Measurements from ENCODE around the gene MYO1C.
"Not testable (repeated sequence)": the region's sequence is repeated elsewhere in the genome, so short reads cannot be mapped to it uniquely, and the experiment has no call there.

The MYO1C gene

DNA sequence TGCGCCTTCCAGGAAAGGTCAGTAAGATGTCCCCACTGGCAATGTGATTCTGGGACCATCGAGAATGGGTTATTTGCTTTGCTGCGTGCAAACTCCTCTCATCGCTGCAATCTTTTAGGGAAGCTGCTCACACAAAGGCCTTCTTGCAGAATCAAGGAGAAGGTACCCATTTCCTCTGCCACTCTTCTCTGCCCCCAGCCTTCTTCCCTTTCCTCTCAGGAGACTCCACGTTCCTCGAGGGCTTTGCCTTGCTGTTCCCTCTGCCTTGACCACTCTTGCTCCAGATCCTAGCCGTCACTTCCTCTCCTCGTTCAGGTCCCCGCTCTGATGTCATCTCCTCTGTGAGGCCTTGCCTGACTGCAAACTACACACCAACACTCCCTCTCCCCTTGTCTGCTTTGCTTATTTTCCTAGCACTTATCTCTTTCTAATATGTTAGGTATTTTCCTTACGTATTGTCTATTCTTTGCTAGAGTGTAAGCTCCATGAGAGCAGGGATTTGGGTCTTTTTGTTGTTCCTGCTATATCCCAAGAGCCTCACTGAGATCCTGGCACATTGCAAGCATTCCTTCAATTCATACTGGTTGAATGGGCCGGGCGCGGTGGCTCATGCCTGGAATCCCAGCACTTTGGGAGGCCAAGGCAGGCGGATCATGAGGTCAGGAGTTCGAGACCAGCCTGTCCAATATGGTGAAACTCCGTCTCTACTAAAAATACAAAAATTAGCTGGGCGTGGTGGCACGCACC is 31.1 kb downstream of the MYO1C start:
- DNase-seq: no peak

DNA sequence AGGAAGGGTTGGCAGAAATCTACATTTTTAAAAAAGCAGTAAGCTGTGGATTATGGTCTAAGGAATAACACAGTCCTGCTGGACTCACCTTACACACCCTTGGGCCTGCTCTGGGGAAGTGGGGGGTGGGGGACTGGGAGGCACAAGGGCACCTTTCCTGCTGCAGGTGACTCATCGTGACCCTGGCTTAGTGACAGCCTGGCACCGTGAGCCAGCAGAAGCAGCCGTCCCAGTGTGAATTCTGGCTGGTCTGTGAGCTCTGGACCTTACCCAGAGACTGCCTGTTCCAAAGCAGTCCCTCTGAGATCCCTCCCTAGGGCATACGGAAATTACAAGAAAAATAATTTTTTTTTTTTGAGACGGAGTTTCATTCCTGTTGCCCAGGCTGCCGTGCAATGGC is 32.3 kb downstream of the MYO1C start:
- no peak for DNase-seq

DNA sequence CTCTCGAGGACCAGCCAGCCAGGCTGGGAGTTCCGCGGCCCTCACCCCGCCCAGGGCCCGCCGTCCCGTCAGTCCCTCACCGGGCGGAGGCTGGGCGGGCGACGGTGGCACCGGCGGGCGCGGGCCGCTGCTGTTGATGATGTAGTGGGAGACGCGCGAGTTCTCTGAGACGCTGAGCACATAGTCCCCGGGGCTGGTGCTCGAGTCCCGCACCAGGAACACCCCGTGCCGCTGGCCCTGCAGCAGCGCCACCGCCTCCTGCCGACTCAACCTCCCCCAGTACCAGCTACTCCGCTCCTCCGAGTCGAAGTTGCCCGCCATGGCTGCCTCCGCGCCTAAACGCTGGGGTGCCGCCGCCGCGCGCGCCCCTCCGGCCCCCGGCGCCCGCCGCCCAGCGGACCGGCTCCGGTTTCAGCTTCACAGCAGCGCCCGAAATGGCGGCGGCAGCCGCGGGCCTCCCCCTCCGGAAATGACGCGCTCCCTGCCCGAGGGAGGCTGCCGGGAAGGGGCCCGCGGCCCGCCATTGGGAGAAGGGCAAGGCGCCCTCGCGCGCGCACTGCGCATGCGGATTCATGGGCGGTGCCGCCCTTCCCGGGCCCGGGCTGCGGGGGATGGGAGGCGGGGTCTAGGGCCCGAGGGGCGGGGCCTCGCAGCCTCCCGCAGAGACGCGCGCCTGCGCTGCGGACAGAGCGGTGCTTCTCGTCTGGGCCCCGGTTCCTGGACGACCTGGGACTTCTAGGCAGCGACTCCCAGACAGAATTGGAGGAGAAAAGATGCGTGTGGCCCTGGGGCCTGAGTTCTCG is 36.5 kb downstream of the MYO1C start, which contains the start of gene CRK:
CRK (minus strand) TSS at position 436 of the 803 bp plus-strand sequence; CDS start at position 321, 115 bp downstream.
- peak; percentile 93 for DNase-seq

DNA sequence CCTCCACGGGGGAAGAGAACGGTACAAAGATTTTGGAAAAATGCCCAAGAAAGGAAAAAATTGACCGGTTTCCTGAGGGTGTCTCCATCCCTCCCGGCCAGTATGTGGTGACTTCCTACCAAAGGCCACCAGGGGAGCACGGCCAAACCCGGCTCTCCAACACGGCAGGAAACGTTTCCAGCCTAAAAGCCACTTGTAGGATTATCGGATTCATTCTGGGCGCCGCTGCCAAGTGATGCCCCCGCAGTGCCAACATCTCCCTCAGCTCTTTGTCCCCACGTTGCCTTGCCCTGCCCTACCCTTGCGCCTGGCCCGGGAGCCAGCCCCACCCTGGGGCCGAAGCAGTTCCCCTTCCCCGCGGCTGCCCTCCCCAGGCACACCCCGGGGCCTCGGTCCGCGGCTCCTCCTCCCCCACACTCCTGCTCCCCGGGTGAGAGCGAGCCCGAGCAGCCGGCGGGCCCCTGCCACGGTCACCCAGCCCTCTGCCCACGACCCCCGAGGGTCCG is 37.1 kb downstream of the MYO1C start:
- DNase-seq: peak; percentile 38

DNA sequence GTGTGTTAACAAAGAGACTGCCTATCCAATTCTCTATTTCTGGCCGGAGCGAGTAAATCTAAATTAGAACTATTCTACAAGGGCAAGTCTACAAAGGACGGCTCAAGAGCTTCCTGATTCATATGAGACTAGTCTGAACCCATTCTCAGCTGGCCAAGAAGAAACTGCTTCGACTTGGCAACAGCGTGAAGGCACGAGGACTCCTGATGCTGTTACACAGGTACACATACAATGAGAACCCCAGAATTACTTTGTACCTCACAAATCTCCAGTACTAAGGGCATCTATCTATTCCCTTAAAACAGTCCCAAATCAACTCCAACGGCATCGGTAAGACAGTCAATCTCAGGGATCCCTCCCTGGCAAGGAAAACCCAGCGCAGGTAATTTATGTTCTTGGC is 37.9 kb downstream of the MYO1C start:
- no peak for DNase-seq

DNA sequence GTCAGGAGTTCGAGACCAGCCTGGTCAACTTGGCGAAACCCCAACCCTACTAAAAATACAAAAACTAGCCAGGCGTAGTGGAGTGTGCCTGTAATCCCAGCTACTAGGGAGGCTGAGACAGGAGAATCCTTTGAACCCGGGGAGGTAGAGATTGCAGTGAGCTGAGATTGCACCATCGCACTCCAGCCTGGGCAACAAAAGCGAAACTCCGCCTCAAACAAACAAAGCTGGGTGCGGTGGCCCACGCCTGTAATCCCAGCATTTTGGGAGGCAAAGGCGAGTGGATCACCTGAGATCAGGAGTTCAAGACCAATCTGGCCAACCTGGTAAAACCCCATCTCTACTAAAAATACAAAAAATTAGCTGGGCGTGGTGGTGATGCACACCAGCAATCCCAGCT is 38.8 kb downstream of the MYO1C start:
- DNase-seq: not testable (repeated sequence)

DNA sequence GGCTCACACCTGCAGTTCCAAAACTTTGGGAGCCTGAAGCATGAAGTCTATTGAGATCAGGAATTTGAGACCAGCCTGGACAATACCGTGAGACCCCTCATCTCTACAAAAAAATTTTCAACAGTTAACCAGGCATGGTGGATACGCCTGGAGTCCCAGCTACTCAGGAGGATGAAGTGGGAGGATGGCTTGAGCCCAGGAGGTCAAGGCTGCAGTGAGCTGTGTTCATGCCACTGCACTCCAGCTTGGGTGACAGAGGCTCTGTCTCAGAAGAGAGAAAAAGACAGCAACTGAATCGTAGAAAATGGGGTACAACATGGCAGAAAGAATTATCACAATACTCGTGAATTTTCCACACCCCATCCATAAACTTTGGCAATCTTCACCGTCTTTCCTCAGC is 39.6 kb downstream of the MYO1C start:
- DNase-seq: no peak

DNA sequence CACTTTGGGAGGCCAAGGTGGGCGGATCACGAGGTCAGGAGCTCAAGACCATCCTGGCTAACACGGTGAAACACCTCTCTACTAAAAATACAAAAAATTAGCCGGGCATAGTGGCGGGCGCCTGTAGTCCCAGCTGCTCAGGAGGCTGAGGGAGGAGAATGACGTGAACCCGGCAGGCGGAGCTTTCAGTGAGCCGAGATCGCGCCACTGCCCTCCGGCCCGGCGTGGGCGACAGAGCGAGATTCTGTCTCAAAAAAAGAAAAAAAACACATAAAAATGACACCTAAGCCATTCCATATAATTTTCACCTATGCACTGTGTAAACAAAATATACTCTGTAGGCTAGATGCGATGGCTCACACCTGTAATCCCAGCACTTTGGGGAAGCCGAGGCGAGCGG is 42.2 kb downstream of the MYO1C start:
- not testable (repeated sequence) for DNase-seq

DNA sequence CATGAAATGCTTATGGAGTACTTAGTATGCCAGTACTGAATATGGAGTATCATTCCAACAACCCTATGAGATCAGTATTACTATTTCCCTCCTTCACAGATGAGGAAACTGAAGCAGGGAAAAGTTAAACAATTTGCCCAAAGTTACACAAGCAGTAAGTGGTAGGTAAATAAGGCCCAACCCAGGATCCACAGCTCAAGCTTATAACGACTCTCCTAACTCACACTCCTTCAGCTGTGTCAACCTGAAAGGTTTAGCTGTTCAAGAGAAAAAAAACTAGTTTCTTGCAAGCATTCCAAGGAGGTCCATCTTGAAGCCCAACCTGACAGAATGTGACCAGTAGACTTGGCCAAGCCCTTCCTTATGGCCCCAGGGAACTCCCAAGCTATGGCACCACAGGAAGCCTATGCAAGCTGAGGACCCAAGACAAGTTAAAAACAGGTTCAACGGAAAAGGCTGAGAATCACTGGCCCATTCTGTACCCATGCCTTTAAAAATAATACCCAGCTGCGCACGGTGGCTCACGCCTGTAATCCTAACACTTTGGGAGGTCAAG is 43.0 kb downstream of the MYO1C start:
- no peak for DNase-seq

DNA sequence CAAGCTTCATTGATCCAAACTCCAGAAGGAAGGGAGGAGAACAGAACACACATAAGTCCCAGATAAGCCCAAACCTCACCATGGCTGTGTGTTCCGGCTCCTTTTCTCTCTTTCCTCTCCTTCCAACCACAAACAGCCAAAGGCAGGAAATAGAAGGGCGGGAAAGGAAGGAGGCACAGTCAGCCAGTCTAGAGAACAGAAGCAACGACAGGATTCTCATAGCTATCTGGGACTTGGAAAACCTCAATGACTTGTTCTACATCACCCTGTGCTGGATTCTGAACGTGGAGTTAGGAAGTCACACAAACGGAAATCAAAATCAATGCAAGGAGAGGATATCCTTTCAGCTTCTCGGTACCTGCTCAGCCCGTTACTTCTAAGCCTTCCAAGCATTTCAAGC is 45.4 kb downstream of the MYO1C start:
- DNase-seq: no peak

DNA sequence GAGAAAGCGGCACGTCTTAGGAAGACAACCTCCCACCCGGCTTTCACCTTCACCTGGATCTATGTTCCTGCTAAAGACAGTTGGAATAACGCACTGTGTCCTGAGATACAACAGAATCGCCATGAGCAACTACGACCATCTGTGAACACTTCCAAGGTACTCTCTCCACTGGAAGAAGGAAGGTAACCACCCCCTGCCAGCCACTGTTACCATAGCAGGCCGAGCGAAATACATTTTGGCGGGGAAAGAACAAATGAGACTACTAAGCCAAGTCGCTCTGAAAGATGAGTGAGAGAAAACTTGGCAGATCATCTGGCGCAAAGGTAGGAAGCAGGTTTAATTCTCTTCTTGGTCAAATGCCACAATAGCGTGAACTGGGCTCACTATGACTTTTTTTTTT is 46.3 kb downstream of the MYO1C start:
- DNase-seq: no peak

DNA sequence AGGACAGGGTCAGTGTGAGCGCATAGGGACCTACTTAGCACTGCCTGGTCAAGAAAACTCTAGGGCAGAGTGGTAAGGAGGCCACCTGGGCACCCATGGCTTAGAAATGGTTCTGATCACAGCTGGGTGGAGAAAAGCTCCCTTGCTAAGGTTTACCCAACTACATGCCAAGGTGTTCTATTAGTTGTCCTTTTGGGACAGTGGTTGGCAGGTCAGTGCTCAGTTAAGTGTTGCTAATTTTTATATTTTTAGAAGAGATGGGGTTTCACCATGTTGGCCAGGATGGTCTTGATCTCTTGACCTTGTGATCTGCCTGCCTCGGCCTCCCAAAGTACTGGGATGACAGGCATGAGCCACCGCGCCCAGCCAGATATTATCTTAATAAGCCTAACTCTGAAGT is 46.8 kb downstream of the MYO1C start:
- DNase-seq: not testable (repeated sequence)

DNA sequence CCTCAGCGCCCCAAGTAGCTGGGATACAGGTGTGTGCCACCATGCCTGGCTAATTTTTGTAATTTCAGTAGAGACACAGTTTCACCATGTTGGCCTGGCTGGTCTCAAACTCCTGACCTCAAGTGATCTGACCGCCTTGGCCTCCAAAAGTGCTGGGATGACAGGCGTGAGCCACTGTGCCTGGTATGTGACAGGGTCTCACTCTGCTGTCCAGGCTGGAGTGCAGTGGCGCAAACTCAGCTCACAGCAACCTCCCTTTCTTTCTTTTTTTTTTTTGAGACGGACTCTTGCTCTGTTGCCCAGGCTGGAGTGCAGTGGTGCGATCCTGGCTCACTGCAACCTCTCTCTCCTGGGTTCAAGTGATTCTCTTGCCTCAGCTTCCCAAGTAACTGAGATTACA is 49.8 kb downstream of the MYO1C start:
- DNase-seq: not testable (repeated sequence)

DNA sequence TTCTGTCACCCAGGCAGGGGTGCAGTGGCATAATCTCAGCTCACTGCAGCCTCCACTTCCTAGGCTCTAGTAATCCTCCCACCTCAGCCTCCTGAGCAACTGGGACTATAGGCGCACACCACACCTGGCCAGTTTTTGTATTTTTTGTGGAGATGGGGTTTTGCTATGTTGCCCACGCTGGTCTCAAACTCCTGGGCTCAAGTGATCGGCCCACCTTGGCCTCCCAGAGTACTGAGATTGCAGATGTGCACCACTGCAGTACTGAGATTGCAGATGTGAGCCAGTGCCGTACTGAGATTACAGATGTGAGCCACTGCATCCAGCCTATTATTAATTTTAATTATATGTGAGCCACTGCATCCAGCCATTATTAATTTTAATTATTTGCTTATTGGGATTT is 50.3 kb downstream of the MYO1C start:
- DNase-seq: no peak

DNA sequence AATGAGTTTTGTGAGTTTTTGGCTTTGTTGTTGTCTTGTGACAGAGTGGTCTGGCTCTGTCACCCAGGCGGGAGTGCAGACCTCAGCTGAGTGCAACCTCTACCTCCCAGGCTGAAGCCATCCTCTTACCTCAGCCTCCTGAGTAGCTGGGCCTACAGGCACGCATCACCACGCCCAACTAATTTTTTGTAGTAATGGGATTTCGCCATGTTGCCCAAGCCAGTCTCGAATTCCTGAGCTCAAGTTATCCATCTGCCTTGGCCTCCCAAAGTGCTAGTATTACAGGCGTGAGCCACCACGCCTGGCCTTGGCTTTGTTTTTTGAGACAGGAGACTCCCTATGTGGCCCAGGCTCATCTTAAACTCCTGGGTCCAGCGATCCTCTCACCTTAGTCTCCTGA is 51.6 kb downstream of the MYO1C start:
- no peak for DNase-seq

DNA sequence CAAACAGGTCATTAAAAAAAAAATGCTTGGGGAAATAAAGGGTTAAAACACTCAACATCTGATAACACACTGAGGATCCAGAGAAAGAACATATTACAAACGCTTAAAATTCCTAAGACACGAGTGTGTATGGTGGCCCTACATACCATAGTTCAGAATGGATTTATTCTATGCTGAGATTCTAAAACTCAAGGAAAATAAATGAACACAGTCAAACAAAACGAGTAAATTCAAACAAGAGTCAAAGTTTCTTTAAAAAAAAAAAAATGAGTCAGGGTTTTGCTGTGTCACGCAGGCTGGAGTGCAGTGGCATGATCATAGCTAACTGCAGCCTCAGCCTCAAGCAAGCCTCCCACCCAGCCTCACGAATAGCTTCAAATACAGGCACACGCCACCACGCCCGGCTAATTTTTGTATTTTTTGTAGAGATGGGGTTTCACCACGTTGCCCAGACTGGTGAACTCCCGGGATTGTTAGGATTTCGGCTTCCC is 53.8 kb downstream of the MYO1C start:
- no peak for DNase-seq

DNA sequence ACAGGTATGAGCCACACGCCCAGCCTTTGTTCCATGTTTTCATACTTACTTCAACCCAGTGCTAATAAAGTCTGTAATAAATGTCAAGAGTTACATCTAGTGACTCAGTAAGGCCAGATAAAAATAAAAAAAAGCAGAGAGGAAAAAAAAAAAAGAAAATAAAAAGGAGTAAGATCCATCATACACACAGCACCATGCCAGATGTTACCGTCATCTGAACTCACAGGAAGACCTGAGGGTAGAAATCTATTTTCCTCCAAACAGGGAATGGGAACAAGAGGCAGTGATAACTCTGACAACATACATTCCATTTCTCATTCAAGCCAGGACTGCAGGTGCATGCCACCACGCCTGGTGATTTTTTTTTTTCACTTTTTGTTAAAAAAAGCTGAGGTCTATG is 57.2 kb downstream of the MYO1C start:
- DNase-seq: no peak

DNA sequence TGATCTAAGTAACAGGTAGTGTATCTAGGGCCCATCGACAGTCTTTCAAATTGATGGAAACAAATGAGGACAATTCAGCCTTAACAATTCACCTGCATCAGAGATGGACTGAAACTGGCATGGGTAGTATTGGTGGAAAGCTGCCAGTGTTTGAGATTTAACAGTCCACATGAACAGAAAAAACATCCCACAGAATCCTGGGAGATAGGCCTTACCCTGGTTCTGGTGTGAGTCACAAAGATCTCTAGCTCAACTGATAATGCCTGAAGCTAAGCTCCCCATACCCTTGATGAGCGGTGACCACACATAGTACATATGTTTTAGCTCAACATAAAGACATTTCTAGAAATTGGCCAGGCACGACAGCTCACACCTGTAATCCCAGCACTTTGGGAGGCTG is 58.3 kb downstream of the MYO1C start:
- no peak for DNase-seq

DNA sequence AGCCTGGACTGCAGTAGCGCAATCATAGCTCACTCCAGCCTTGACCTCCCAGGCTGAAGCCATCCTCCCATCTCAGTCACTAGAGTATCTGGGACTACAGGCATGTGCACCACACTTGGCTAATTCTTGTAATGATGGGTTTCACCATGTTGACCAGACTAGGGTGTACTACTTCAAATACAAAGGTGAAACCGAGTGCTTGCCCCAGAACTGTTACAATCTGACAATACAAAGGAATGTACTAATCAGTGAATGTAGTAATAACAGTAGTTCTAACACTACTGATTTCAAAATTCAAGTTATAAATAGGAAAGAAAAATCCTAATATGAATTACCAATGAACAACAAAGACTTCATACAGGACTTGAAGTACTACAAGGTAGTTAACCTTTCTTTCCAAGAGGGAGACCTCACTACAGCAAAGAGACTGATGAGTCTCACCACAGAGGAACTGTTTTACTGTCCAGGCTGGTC is 60.8 kb downstream of the MYO1C start:
- no peak for DNase-seq

DNA sequence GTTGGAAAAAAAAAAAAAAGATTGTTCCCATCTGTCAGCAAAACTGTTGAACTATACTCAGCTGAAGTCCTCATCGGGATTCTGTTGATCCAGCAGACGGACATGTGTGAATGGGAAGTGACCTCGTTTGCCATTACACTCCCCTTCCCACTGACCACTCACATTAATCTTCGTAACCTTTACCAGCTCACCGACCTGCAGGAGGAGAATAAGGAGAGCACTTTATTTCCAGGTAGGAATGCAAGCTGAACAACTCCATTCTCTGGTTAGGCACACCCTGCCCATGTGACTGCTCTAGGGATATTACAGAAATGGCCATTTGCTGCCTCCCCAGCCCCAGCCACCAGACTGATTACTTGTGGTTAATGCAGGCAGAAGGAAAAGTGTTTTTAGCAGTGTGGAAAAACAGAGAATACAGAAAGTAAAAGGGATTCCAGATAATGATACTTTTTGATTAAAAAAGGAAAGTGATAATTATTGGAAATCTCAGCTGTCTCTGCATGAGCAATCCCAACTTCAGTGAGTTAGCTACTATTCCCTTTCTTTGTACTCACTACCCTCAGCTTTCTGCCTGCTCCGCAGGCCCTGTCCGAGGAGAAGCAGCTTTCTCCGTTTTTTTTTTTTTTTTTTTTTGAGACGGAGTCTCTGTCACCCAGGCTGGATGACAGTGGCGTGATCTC is 68.9 kb downstream of the MYO1C start:
- no peak for DNase-seq

DNA sequence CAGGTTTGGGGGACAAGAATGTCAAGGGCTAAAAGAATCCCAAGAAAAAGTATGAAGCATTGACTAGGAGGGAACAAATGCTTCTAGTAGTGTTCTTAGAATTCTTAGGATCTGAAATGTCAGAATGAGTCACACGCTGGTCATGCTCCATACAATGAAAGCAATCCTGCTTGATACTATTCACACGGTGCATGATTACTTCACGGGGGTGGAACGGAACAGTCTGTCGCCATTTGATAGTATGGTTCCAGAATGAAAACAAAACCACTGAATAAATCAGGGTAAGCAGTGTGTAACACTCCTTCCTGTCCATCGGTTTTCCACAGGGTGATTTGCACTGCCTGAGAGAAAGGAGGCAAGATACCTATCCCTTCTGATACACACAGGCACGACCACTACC is 69.6 kb downstream of the MYO1C start:
- DNase-seq: no peak

DNA sequence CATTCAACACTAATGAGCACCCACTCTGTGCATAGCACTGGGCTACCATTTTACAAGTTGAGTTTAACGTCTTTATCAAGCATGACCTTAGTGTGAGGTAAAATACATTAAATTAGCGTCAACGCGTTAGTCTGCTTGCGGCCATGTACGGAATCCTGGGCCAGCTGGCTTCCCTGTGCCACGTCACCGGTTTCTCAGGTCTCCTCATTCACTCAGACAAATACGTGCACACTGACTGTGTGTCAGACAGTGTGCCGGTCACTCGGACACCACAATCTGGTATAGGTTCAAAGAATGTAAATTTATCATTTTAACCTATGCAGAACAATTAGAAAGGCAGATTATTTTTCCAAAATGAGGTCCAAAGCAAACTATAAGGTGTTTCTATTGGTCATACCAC is 71.0 kb downstream of the MYO1C start:
- no peak for DNase-seq

DNA sequence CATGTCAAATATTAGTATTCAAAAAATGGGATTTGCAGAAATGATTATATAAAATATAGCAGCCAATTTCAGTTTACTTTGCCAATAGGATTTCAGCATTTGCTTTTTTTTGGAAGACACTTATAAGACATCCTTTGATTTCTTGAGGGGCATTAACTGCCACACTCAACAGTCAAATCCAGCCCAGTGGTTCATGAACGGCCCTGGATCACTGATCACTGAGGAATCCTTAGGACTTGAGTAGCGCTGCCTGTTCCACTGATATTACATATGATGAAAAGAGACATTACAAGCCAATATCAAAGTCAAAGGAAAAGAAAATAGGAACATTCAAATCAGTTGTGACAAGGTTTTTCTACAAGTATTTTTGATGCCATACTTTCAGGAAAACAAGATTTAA is 71.5 kb downstream of the MYO1C start:
- DNase-seq: no peak
